Stimulated activated CD4-positive, alpha-beta T cell treated with anti-CD3 and anti-CD28 coated beads, Interleukin-12 subunit alpha, Interleukin-12 subunit beta, amount 100 ng/mL, for 24 hours (primary cell): ENCODE measurements around the gene ODAD2.

Experiments used
- DNase-seq, 2 experiments: peaks; one replicate each; pipeline ENCODE4 v3.0.0-alpha.2; 2020; ENCODE audit warnings: low read depth in 2 of 2

Gene ODAD2

GRCh38 chr10:27774831-27775230 lies 224.0 kb downstream of the ODAD2 start:
- DNase-seq = no peak

- DNase-seq = no peak
These were observed 227.6 kb downstream of the ODAD2 start for GRCh38 chr10:27771231-27771630.

GRCh38 chr10:27770181-27770580 lies 228.7 kb downstream of the ODAD2 start:
- DNase-seq = no peak
